Peyer's patch (tissue), 4 donors: ENCODE data around the gene SLC4A8. TPM values are rescaled to one million over a fixed set of nuclear protein-coding genes. Genes with fewer than 3 reads are reported as not detected.
A peak's percentile ranks its signal among the peaks of the same experiment; 100 is the strongest.

Experiments used
- DNase-seq, 3 donors: peaks; one replicate each; pipeline ENCODE4 v3.0.0-alpha.2; 2017 to 2019
- H3K27ac ChIP-seq, 4 donors: fragments of 200-600 bp; sonication (generic); one replicate each; pipeline ENCODE4 v1.5.1; 2016 to 2019
- H3K27me3 ChIP-seq, 2 donors: fragments of 200-600 bp; sonication (generic); one replicate each; pipeline ENCODE4 v1.5.1; 2019
- H3K36me3 ChIP-seq, 3 donors: fragments of 200-600 bp; sonication (generic); one replicate each; pipeline ENCODE4 v1.5.1; 2016 to 2019
- H3K4me1 ChIP-seq, 4 donors: fragments of 200-600 bp; sonication (generic); one replicate each; pipeline ENCODE4 v1.5.1; 2016 to 2019
- H3K4me3 ChIP-seq, 4 donors: fragments of 200-600 bp; sonication (generic); 1 replicate in 3 of 4; 2 replicates in 1 of 4; pipeline ENCODE4 v1.5.1; 2016 to 2019; ENCODE audit warnings: mild to moderate bottlenecking in 1 of 4
- H3K9me3 ChIP-seq, 4 donors: fragments of 200-600 bp; sonication (generic); one replicate each; pipeline ENCODE4 v1.5.1; 2016 to 2019; ENCODE audit warnings: mild to moderate bottlenecking in 1 of 4
- POLR2A ChIP-seq, 2 donors: fragments of 450-650 bp; IDR thresholded peaks; one replicate each; pipeline ENCODE4 v1.5.1; 2017; ENCODE audit warnings: antibody characterized with exemption in 2 of 2, mild to moderate bottlenecking in 2 of 2, moderate library complexity in 2 of 2
- total RNA-seq, 4 donors: library from RNA; depleted of rRNA; stranded (reverse); fragments of >200 nt; gene quantifications; one replicate each; pipeline ENCODE4 v1.1.0, GENCODE V29; 2016
- TF ChIP-seq, protein P1 (sequence below), 6 experiments: fragments of 450-650 bp in 4 of 6; fragments of 200-600 bp in 2 of 6; sonication (generic) in 1 of 6; IDR thresholded peaks; one replicate each; pipeline ENCODE4 v1.5.1; 2017 to 2019; ENCODE audit warnings: antibody characterized with exemption in 6 of 6, mild to moderate bottlenecking in 3 of 6, moderate library complexity in 1 of 6

Gene SLC4A8
- total RNA-seq, 4 donors from 2014 or later: 1.9 to 49.5 (median 7.1) TPM

DNA sequence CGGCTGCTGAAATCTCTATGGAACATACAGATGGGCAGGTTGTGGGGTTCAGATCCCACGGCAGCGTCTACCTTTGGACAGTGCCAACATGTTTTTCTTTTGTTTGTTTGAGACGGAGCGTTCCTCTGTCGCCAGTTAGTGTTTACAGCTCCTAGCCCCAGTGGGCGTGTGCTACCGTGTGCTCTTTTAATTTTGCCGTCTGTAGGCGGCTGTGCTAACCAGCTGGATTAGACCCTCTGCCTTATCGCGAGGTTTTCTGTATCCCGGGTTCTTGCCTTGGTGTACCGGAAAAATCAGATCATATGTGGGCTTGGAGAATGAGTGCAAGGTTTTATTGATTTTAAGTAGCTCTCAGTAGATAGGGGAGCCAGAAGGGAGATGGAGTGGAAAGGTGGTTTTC, 23.6 kb upstream of the SLC4A8 start:
- Histone ChIP-seq H3K36me3 (no peaks in the 10 kb centered on the region), H3K4me3 (no peak overlapping the region), H3K27ac (peak overlapping the region in 1 of 4 donors; percentile 27), H3K9me3 (no peaks in the 10 kb centered on the region), H3K27me3 (no peaks in the 10 kb centered on the region), H3K4me1 (peaks cover 0 to 52% (median 2%) of the 10 kb centered on the region in 4 donors)
- no peak for DNase-seq
- no peak for TF ChIP-seq POLR2A (IDR thresholded peaks at IDR 0.05)
- TF ChIP-seq, protein P1, sequence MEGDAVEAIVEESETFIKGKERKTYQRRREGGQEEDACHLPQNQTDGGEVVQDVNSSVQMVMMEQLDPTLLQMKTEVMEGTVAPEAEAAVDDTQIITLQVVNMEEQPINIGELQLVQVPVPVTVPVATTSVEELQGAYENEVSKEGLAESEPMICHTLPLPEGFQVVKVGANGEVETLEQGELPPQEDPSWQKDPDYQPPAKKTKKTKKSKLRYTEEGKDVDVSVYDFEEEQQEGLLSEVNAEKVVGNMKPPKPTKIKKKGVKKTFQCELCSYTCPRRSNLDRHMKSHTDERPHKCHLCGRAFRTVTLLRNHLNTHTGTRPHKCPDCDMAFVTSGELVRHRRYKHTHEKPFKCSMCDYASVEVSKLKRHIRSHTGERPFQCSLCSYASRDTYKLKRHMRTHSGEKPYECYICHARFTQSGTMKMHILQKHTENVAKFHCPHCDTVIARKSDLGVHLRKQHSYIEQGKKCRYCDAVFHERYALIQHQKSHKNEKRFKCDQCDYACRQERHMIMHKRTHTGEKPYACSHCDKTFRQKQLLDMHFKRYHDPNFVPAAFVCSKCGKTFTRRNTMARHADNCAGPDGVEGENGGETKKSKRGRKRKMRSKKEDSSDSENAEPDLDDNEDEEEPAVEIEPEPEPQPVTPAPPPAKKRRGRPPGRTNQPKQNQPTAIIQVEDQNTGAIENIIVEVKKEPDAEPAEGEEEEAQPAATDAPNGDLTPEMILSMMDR (IDR thresholded peaks at IDR 0.05): no peak

DNA sequence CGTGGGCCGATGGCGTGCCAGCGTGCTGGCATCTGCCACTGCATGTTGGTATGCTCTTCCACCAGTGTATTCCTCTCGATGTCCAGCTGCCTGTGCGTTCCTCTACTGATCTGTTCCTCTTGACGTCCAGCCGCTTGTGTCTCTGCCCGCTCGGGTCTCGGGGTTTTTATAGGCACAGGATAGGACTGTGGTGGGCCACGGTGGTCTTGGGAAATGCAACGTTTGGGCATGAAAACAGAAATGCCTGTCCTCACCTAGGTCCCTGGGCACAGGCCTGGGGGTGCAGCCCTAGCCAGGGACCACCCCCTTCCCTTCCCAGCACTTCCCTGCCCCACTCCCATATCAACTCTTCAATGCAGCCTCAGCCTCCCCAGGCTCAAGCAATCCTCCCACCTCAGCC, 23.1 kb upstream of the SLC4A8 start:
- Histone ChIP-seq H3K4me1 (peaks cover 0 to 57% (median 2%) of the 10 kb centered on the region in 4 donors), H3K27ac (peak overlapping the region in 1 of 4 donors; percentile 27), H3K9me3 (no peaks in the 10 kb centered on the region), H3K4me3 (no peak overlapping the region), H3K36me3 (no peaks in the 10 kb centered on the region), H3K27me3 (no peaks in the 10 kb centered on the region)
- TF ChIP-seq, protein P1 (IDR thresholded peaks at IDR 0.05): no peak
- TF ChIP-seq POLR2A (IDR thresholded peaks at IDR 0.05): no peak
- no peak for DNase-seq

DNA sequence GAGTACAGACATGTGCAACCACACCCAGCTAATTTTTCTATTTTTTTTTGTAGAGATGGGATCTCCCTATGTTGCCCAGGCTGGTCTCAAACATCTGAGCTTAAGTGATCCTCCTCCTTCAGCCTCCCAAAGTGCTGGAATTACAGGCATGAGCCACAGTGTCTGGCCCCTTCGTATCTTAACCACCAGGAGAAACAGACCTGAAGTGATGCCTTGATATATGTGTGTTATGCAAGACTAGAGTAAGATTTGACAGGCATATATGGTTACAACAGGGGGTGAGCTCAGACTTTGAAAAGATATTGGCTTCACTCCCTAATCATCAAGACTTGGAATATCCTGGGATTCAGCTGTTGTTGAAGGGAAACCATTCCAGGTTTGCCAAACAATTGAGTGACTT, 22.7 kb upstream of the SLC4A8 start:
- no peak overlapping the region for H3K27ac ChIP-seq

DNA sequence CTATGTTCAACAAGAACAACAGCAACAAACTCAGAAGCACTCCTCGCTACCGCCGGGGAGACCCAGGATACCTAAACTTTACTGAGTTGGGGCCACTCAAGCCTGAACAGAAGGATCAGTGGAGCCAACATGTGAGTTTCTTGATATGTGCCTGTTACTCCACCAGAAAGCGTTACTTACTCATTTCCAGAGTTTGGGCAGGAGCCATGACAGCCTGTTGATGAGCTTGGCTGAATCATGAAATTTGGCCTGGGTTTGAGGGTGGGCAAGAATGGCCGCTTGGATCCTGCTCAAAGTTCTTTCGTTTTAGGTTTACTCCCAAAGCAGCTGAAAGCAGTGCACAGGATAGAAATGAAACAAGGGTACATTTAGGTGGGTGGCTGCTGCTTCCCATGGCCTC, 21.5 kb upstream of the SLC4A8 start:
- no peaks in the 10 kb centered on the region for H3K27me3 ChIP-seq
- H3K36me3 ChIP-seq: no peaks in the 10 kb centered on the region
- no peak for TF ChIP-seq POLR2A (IDR thresholded peaks at IDR 0.05)
- H3K4me1 ChIP-seq: peaks cover 0 to 56% (median 2%) of the 10 kb centered on the region in 4 donors
- H3K9me3 ChIP-seq: no peaks in the 10 kb centered on the region
- peak overlapping the region in 2 of 4 donors; percentile 25 to 34 for H3K4me3 ChIP-seq
- DNase-seq: no peak
- peak overlapping the region in 2 of 4 donors; percentile 72 to 79 for H3K27ac ChIP-seq

More for the DNA sequence above, 22.7 kb upstream of the SLC4A8 start:
- no peak for DNase-seq
- TF ChIP-seq, protein P1 (IDR thresholded peaks at IDR 0.05): no peak
- no peak for TF ChIP-seq POLR2A (IDR thresholded peaks at IDR 0.05)
- Histone ChIP-seq H3K4me1 (peaks cover 0 to 61% (median 2%) of the 10 kb centered on the region in 4 donors), H3K27me3 (no peaks in the 10 kb centered on the region), H3K4me3 (no peak overlapping the region), H3K36me3 (no peaks in the 10 kb centered on the region), H3K9me3 (no peaks in the 10 kb centered on the region)

DNA sequence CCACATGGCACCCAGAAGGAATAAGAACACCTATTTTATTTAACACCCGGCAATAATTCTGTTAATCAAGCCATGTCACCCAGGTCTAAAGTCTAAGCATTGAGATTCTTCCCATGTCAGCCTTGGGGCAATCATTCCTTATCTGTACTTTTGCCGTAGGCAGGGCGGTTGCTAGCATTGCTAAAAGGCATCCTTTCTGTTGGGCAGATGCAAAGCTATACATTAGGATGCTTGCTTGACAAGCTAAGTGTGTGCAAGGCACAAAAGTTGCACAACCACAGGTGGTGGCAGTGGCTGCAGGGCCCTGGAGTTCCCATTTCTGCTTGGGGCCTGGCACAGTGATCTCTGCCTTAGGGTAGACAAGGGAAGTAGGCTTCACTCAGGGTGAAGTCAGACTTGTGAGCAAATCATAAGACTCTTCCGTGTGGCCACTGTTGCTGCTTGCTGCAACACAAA, 20.9 kb upstream of the SLC4A8 start:
- no peaks in the 10 kb centered on the region for H3K9me3 ChIP-seq
- DNase-seq: peak in 2 of 3 donors; percentile 66 to 73
- TF ChIP-seq, protein P1 (IDR thresholded peaks at IDR 0.05): no peak
- peak in 1 of 2 donors; percentile 29 for TF ChIP-seq POLR2A (IDR thresholded peaks at IDR 0.05)
- H3K27me3 ChIP-seq: no peaks in the 10 kb centered on the region
- peaks cover 0 to 50% (median 2%) of the 10 kb centered on the region in 4 donors for H3K4me1 ChIP-seq
- H3K27ac ChIP-seq: peak overlapping the region in 3 of 4 donors; percentile 24 to 79 (median 72)
- H3K36me3 ChIP-seq: no peaks in the 10 kb centered on the region
- H3K4me3 ChIP-seq: peak overlapping the region in 2 of 4 donors; percentile 25 to 34

DNA sequence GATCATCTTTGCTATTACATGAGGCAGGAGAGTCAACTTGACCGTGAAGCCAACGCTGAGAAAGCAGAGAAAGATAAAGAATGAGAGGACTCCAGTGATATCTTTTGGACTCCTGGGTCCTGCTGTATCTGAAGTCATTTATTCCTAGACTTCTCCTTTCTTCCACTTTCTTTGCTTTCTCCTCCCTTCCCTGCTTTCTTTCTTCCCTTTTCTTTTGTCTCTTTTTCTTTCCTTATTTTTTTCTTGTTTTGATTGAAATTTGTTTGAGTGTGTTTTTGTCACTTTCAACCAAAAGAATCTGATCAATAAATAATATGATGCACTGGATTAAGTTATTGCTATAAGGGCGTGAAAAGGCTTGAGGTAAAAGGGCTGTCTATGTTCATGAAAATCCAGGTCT, 20.0 kb upstream of the SLC4A8 start:
- DNase-seq: no peak
- H3K27me3 ChIP-seq: no peaks in the 10 kb centered on the region
- TF ChIP-seq POLR2A (IDR thresholded peaks at IDR 0.05): no peak
- TF ChIP-seq, protein P1 (IDR thresholded peaks at IDR 0.05): no peak
- no peaks in the 10 kb centered on the region for H3K36me3 ChIP-seq
- H3K4me3 ChIP-seq: no peak overlapping the region
- no peaks in the 10 kb centered on the region for H3K9me3 ChIP-seq
- H3K27ac ChIP-seq: peak overlapping the region in 2 of 4 donors; percentile 72 to 79
- peaks cover 0 to 48% (median 2%) of the 10 kb centered on the region in 4 donors for H3K4me1 ChIP-seq
